ENCODE results near the gene FAAP24.
"Not testable (repeated sequence)": the region's sequence is repeated elsewhere in the genome, so short reads cannot be mapped to it uniquely, and the experiment has no call there.

FAAP24 gene

GRCh38 chr19:33000510-33000909 is 28.5 kb downstream of the FAAP24 start:
- no peak for DNase-seq

GRCh38 chr19:33000910-33001309 is 28.9 kb downstream of the FAAP24 start:
- no peak for DNase-seq

GRCh38 chr19:33002126-33002865 is 30.3 kb downstream of the FAAP24 start:
- DNase-seq = not testable (repeated sequence)

- DNase-seq = not testable (repeated sequence)
Measured at GRCh38 chr19:33003424-33004024, 31.5 kb downstream of the FAAP24 start.

GRCh38 chr19:33005440-33005839 is 33.4 kb downstream of the FAAP24 start:
- DNase-seq = no peak

- no peak for DNase-seq
Measured at GRCh38 chr19:33008738-33009137, 36.7 kb downstream of the FAAP24 start.

GRCh38 chr19:33010891-33011290 is 38.8 kb downstream of the FAAP24 start:
- not testable (repeated sequence) for DNase-seq

GRCh38 chr19:33022472-33023116 is 50.6 kb downstream of the FAAP24 start:
- DNase-seq = no peak

- no peak for DNase-seq
Measured at GRCh38 chr19:33024398-33024797, 52.4 kb downstream of the FAAP24 start.

- not testable (repeated sequence) for DNase-seq
Measured at GRCh38 chr19:33025468-33026238, 53.6 kb downstream of the FAAP24 start.

GRCh38 chr19:33026602-33027001 is 54.6 kb downstream of the FAAP24 start:
- not testable (repeated sequence) for DNase-seq
